Pancreas (tissue), 10 donors: ENCODE results near the gene WWC2. TPM values are rescaled to one million over a fixed set of nuclear protein-coding genes. Genes with fewer than 3 reads are reported as not detected.

Experiments used
- ATAC-seq, 4 donors: fragments of 200-7000 bp; cut with Tn5 transposase; one replicate each; pipeline versions ENCODE4 v1.8.0 to v1.9.1; 2020; ENCODE audit warnings: mild to moderate bottlenecking in 4 of 4, moderate library complexity in 4 of 4
- DNase-seq, 6 donors: peaks; one replicate each; pipeline ENCODE4 v3.0.0-alpha.2; 2020
- FAIRE-seq: peaks from 2 replicates; lab custom pipeline; 2012; peaks lifted over from hg19 to GRCh38; lab: Jason Lieb, UNC
- H3K27ac ChIP-seq, 4 donors: fragments of 200-600 bp; sonication (generic); 1 replicate in 3 of 4; 2 replicates in 1 of 4; pipeline versions ENCODE4 v1.5.0 to v1.8.0; 2020
- H3K27me3 ChIP-seq, 4 donors: fragments of 200-600 bp; one replicate each; pipeline ENCODE4 v1.8.0; 2021
- H3K36me3 ChIP-seq, 3 donors: fragments of 200-600 bp; sonication (generic) in 1 of 3; one replicate each; pipeline versions ENCODE4 v1.5.0 to v1.8.0; 2020 to 2021
- H3K4me1 ChIP-seq, 3 donors: fragments of 200-600 bp; one replicate each; pipeline ENCODE4 v1.8.0; 2021
- H3K4me3 ChIP-seq, 4 donors: fragments of 200-600 bp; sonication (generic) in 2 of 4; one replicate each; pipeline versions ENCODE4 v1.5.0 to v1.8.0; 2020 to 2021
- H3K9me3 ChIP-seq, 4 donors: fragments of 200-600 bp; one replicate each; pipeline ENCODE4 v1.8.0; 2021
- WGBS, 2 donors: extraction: QIAGEN DNeasy Blood & Tissue Kit; methylation state at CpG; one replicate each; pipeline ENCODE4 v1.1.7; 2013; 5-methylcytosine and 5-hydroxymethylcytosine counted together
- intact Hi-C, 3 donors: fragments of 100-400 bp; cut with DNase I; formaldehyde crosslinking; loops; one replicate each; pipeline versions ENCODE4 v1.11.1 to v1.14.2; 2022
- polyA plus RNA-seq, 2 donors: library from polyadenylated mRNA; stranded (reverse); fragments of 200-250 nt; gene quantifications; one replicate each; pipeline ENCODE4 v1.2.3, GENCODE V29; 2013
- total RNA-seq, 6 donors: library from RNA; stranded (reverse); fragmentation: NEBNext Ultra II Directional in 4 of 6; extraction: Animal tissue kit (Norgen Biotek cat#: 25700) in 4 of 6; gene quantifications; one replicate each; pipeline versions ENCODE4 v1.2.1 to v1.2.4, GENCODE V29; 2021 to 2023
- TF ChIP-seq, protein P1 (sequence below), 4 donors: fragments of 200-600 bp; sonication (generic) in 3 of 4; IDR thresholded peaks; one replicate each; pipeline versions ENCODE4 v1.5.0 to v1.8.0; 2021; ENCODE audit warnings: antibody characterized with exemption in 4 of 4
- donor health status: healthy with polysubstance abuse.
- donor health status: DM: no; HTN: no; CAD: no; lungs with moderate emphysema.
- donor health status: DM: no; HTN: no; CAD: no.
- donor health status: control.
- donor health status: control.
- donor health status: Bipolar disorder and iron deficiency.
- donor health status: DM: yes; HTN: yes; CAD: no.
- donor health status: DM: no; HTN: no; CAD: no.
- donor health status: DM: no; HTN: no; CAD: no.
- donor health status: DM: yes; HTN: yes; CAD: no.

WWC2 gene
- total and polyA plus RNA-seq, 8 donors: 4.4 to 27.5 (median 16.9) TPM

GRCh38 chr4:183262776-183263100 is 163.7 kb downstream of the WWC2 start:
- H3K4me1 ChIP-seq: peaks cover 0 to 13% (median 3%) of the 10 kb centered on the region in 3 donors

DNA sequence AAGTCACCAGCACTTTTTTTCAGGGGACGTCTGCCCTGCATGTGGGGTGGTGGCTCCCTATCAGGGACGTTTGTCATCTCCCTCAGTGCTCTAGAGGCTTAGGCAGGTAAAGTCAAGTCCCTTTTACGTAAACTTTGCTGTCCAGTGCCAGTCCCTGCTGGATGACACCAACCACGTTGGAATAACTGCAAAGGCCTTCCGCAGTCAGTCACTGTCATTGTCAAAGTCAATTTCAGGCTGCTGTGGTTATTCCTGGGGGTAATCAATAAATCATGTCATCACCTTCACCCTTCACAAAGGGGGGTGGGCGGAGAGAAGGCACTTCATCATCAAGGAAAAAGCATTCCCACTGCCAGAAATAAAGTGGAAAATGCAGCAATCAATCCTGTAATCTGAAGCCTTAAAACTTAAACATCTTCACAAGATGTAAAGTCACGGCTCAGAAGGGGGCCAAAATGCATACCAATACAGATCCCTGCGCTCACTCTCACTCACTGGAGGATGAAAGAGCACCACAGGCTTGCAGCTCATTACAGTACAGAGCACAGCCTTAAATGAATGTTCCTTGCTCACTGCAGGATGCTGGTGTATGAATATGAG is 164.8 kb downstream of the WWC2 start:
- TF ChIP-seq, protein P1, sequence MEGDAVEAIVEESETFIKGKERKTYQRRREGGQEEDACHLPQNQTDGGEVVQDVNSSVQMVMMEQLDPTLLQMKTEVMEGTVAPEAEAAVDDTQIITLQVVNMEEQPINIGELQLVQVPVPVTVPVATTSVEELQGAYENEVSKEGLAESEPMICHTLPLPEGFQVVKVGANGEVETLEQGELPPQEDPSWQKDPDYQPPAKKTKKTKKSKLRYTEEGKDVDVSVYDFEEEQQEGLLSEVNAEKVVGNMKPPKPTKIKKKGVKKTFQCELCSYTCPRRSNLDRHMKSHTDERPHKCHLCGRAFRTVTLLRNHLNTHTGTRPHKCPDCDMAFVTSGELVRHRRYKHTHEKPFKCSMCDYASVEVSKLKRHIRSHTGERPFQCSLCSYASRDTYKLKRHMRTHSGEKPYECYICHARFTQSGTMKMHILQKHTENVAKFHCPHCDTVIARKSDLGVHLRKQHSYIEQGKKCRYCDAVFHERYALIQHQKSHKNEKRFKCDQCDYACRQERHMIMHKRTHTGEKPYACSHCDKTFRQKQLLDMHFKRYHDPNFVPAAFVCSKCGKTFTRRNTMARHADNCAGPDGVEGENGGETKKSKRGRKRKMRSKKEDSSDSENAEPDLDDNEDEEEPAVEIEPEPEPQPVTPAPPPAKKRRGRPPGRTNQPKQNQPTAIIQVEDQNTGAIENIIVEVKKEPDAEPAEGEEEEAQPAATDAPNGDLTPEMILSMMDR (IDR thresholded peaks at IDR 0.05): no peak
- Histone ChIP-seq H3K4me3 (no peak overlapping the region), H3K9me3 (no peaks in the 10 kb centered on the region), H3K36me3 (peaks cover 0 to 31% (median 4%) of the 10 kb centered on the region in 3 donors), H3K27me3 (no peaks in the 10 kb centered on the region), H3K27ac (no peak overlapping the region), H3K4me1 (peaks cover 0 to 13% (median 3%) of the 10 kb centered on the region in 3 donors)
- intact Hi-C loops: loop anchor here in 2 of 3 donors (5.0 to 10.0 kb wide), 3 partner anchors 141 to 327 kb away; no protein-coding TSS in a partner anchor
- 78 to 85% methylated on average over 8 of the region's 8 CpGs for WGBS, 2 donors
- DNase-seq (no peak), FAIRE-seq (no peak), ATAC-seq (no peak)

More at GRCh38 chr4:183262776-183263100, 163.7 kb downstream of the WWC2 start:
- H3K4me3 ChIP-seq: no peak overlapping the region
- no peaks in the 10 kb centered on the region for H3K9me3 ChIP-seq
- WGBS, 2 donors: 24 to 26% methylated on average over 6 of the region's 6 CpGs
- TF ChIP-seq, protein P1 (IDR thresholded peaks at IDR 0.05): no peak
- peak overlapping the region in 1 of 4 donors; percentile 51 for H3K27ac ChIP-seq
- H3K36me3 ChIP-seq: peaks cover 0 to 24% (median 4%) of the 10 kb centered on the region in 3 donors
- intact Hi-C loops: loop anchor here in 2 of 3 donors (5.0 to 10.0 kb wide), 3 partner anchors 142 to 325 kb away; no protein-coding TSS in a partner anchor
- ATAC-seq: peak in 2 of 4 donors; percentile 2 to 23
- no peak for FAIRE-seq
- DNase-seq: no peak
- H3K27me3 ChIP-seq: no peaks in the 10 kb centered on the region

DNA sequence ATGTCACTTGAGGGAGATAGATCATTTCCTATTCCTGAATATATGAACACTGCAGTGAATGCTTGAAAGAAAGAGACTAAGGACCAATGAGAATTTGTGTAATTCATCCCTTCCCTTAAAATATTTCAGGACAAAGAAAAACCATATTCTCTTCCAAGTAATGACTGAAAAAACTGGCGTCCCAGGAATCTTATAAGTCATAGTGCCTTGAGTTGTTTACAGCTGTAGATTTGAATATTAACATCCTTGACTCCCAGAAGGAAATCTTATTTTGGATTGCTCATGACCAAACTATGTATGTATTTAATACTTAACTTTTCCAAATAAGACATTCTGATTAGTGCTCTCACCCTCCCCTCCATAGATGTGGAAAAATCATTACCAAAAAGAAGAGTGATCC is 165.6 kb downstream of the WWC2 start:
- no peaks in the 10 kb centered on the region for H3K27me3 ChIP-seq
- DNase-seq (no peak), FAIRE-seq (no peak), ATAC-seq (no peak)
- intact Hi-C loops: loop anchor here in 2 of 3 donors (5.0 to 10.0 kb wide), 3 partner anchors 140 to 327 kb away; no protein-coding TSS in a partner anchor
- H3K36me3 ChIP-seq: peaks cover 0 to 36% (median 4%) of the 10 kb centered on the region in 3 donors
- H3K27ac ChIP-seq: no peak overlapping the region
- no peaks in the 10 kb centered on the region for H3K9me3 ChIP-seq
- H3K4me1 ChIP-seq: peaks cover 0 to 13% (median 3%) of the 10 kb centered on the region in 3 donors
- H3K4me3 ChIP-seq: no peak overlapping the region
- 81 to 93% methylated on average over 1 of the region's 1 CpG for WGBS, 2 donors
- TF ChIP-seq, protein P1 (IDR thresholded peaks at IDR 0.05): no peak

- Histone ChIP-seq H3K27ac (no peak overlapping the region), H3K4me1 (peaks cover 0 to 10% (median 3%) of the 10 kb centered on the region in 3 donors), H3K4me3 (no peak overlapping the region), H3K36me3 (peaks cover 0 to 31% (median 0%) of the 10 kb centered on the region in 3 donors), H3K9me3 (no peaks in the 10 kb centered on the region), H3K27me3 (no peaks in the 10 kb centered on the region)
- intact Hi-C loops: loop anchor here in 2 of 3 donors (10.0 kb wide), 2 partner anchors 138 to 312 kb away; no protein-coding TSS in a partner anchor
- DNase-seq (no peak), ATAC-seq (no peak), FAIRE-seq (no peak)
- 86 to 92% methylated on average over 3 of the region's 3 CpGs for WGBS, 2 donors
- TF ChIP-seq, protein P1 (IDR thresholded peaks at IDR 0.05): no peak
These were observed 167.3 kb downstream of the WWC2 start for GRCh38 chr4:183266371-183266770.

- Histone ChIP-seq H3K4me1 (no peaks in the 10 kb centered on the region), H3K4me3 (no peak overlapping the region), H3K27me3 (no peaks in the 10 kb centered on the region), H3K27ac (no peak overlapping the region), H3K36me3 (peaks cover 0 to 31% (median 0%) of the 10 kb centered on the region in 3 donors), H3K9me3 (no peaks in the 10 kb centered on the region)
- no peak for DNase-seq
- ATAC-seq: no peak
- TF ChIP-seq, protein P1 (IDR thresholded peaks at IDR 0.05): no peak
- 92 to 94% methylated on average over 9 of the region's 9 CpGs for WGBS, 2 donors
- intact Hi-C loops: loop anchor here in 2 of 3 donors (10.0 kb wide), 2 partner anchors 136 to 314 kb away; no protein-coding TSS in a partner anchor
- FAIRE-seq: no peak
These were observed 169.5 kb downstream of the WWC2 start for GRCh38 chr4:183268556-183268955.
